Fibroblast of lung (primary cell): ENCODE data around the gene TTC4. TPM values are rescaled to one million over a fixed set of nuclear protein-coding genes. Genes with fewer than 3 reads are reported as not detected.
A peak's percentile ranks its signal among the peaks of the same experiment; 100 is the strongest.
"Not testable (repeated sequence)": the region's sequence is repeated elsewhere in the genome, so short reads cannot be mapped to it uniquely, and the experiment has no call there.

Source experiments
- DNase-seq, 2 donors: peaks; one replicate each; pipeline versions ENCODE4 v3.0.0 to v3.0.0-alpha.2; 2010; ENCODE audit warnings: low read depth in 2 of 2
- H2AFZ ChIP-seq: 2 replicates; pipeline ENCODE4 v1.5.1; 2012; ENCODE audit warnings: low read length, control low read depth, inconsistent platforms
- H3K27ac ChIP-seq: 2 replicates; pipeline ENCODE4 v1.5.1; 2011; ENCODE audit warnings: low read length, control low read depth; ENCODE audit not compliant: insufficient read depth
- H3K27me3 ChIP-seq: 2 replicates; pipeline ENCODE4 v1.5.1; 2011; ENCODE audit warnings: mild to moderate bottlenecking, low read length; ENCODE audit not compliant: control insufficient read depth, insufficient read depth
- H3K36me3 ChIP-seq: 2 replicates; pipeline ENCODE4 v1.5.1; 2011; ENCODE audit warnings: low read length; ENCODE audit not compliant: control insufficient read depth, insufficient read depth
- H3K4me1 ChIP-seq: 2 replicates; pipeline ENCODE4 v1.5.1; 2011; ENCODE audit warnings: low read length; ENCODE audit not compliant: control insufficient read depth, insufficient read depth; ENCODE audit errors: extremely low read depth
- H3K4me2 ChIP-seq: 2 replicates; pipeline ENCODE4 v1.5.1; 2011; ENCODE audit warnings: low read length, control low read depth; ENCODE audit not compliant: insufficient read depth; ENCODE audit errors: extremely low read depth
- H3K4me3 ChIP-seq, 4 experiments: fragments of 200-600 bp in 1 of 4; sonication (generic) in 1 of 4; replicated peaks in 1 of 4; 2 replicates each; pipeline ENCODE4 v1.5.1; 2011 to 2016; ENCODE audit warnings: low read length in 4 of 4, low read depth in 3 of 4, mild to moderate bottlenecking in 3 of 4, control low read depth in 2 of 4, inconsistent platforms in 1 of 4, mixed read lengths in 1 of 4; ENCODE audit not compliant: insufficient read depth in 1 of 4; ENCODE audit errors: control extremely low read depth in 1 of 4
- H3K79me2 ChIP-seq: 2 replicates; pipeline ENCODE4 v1.5.1; 2012; ENCODE audit warnings: mild to moderate bottlenecking, low read length, inconsistent platforms; ENCODE audit not compliant: control insufficient read depth, insufficient read depth
- H3K9ac ChIP-seq: 2 replicates; pipeline ENCODE4 v1.5.1; 2011; ENCODE audit warnings: mild to moderate bottlenecking, low read length, control low read depth; ENCODE audit not compliant: insufficient read depth
- H3K9me3 ChIP-seq: 2 replicates; pipeline ENCODE4 v1.5.1; 2012; ENCODE audit warnings: low read depth, low read length; ENCODE audit not compliant: control insufficient read depth, insufficient read depth
- H4K20me1 ChIP-seq: 2 replicates; pipeline ENCODE4 v1.5.1; 2011; ENCODE audit warnings: low read length; ENCODE audit not compliant: control insufficient read depth, insufficient read depth; ENCODE audit errors: extremely low read depth
- CTCF ChIP-seq, 2 donors: IDR thresholded peaks in 1 of 2; conservative IDR thresholded peaks in 1 of 2; 1 replicate in 1 of 2; 2 replicates in 1 of 2; pipeline ENCODE4 v1.5.1; 2011 to 2012; ENCODE audit warnings: low read length in 2 of 2, control low read depth in 1 of 2, inconsistent platforms in 1 of 2, low read depth in 1 of 2, mild to moderate bottlenecking in 1 of 2
- EZH2 ChIP-seq: IDR thresholded peaks from 2 replicates; pipeline ENCODE4 v1.5.1; 2012; ENCODE audit warnings: low read length, control low read depth, mild to moderate bottlenecking; ENCODE audit errors: missing control alignments
- polyA plus RNA-seq, 2 donors: library from polyadenylated mRNA; depleted of rRNA in 1 of 2; stranded (reverse) in 1 of 2; unstranded in 1 of 2; fragments of >200 nt; gene quantifications; 2 replicates each; pipeline ENCODE4 v1.2.1, GENCODE V29; 2011 to 2012; ENCODE audit warnings: missing spikeins in 1 of 2
- total RNA-seq: library from RNA; depleted of rRNA; stranded (reverse); fragments of >200 nt; gene quantifications from 2 replicates; pipeline ENCODE4 v1.2.1, GENCODE V29; 2014

Gene TTC4
- total and polyA plus RNA-seq, 2 donors (not counting 1 experiment from before 2014, with no cell fraction given), result 19.3 to 19.8 TPM

GRCh38 chr1:54774820-54775498 is 59.3 kb downstream of the TTC4 start:
- peak; percentile 15 to 32 for DNase-seq
- Histone ChIP-seq H3K4me2 (no peak overlapping the region), H3K79me2 (no peaks in the 10 kb centered on the region), H3K36me3 (no peaks in the 10 kb centered on the region), H2AFZ (no peak overlapping the region), H4K20me1 (no peaks in the 10 kb centered on the region), H3K27me3 (peaks cover 5% of the 10 kb centered on the region), H3K4me1 (no peaks in the 10 kb centered on the region), H3K9ac (no peak overlapping the region), H3K4me3 (no peak overlapping the region), H3K9me3 (no peaks in the 10 kb centered on the region), H3K27ac (no peak overlapping the region)
- TF ChIP-seq EZH2, result no peak
- TF ChIP-seq CTCF (conservative IDR thresholded peaks at IDR 0.05 in 1 of 2, IDR thresholded peaks at IDR 0.05 in 1 of 2; ENCODE audit: low read depth in 1 of 2, low read length in 2 of 2), result no peak

- H4K20me1 ChIP-seq, DNase-seq: not testable (repeated sequence)
These were observed 60.4 kb downstream of the TTC4 start for GRCh38 chr1:54775828-54776721.

GRCh38 chr1:54777011-54777410 is 61.4 kb downstream of the TTC4 start:
- Histone ChIP-seq H3K4me3 (no peak overlapping the region), H2AFZ (no peak overlapping the region), H4K20me1 (no peaks in the 10 kb centered on the region), H3K36me3 (no peaks in the 10 kb centered on the region), H3K4me2 (no peak overlapping the region), H3K27me3 (peaks cover 15% of the 10 kb centered on the region), H3K27ac (no peak overlapping the region), H3K4me1 (no peaks in the 10 kb centered on the region), H3K79me2 (no peaks in the 10 kb centered on the region), H3K9ac (no peak overlapping the region), H3K9me3 (no peaks in the 10 kb centered on the region)
- TF ChIP-seq CTCF (conservative IDR thresholded peaks at IDR 0.05 in 1 of 2, IDR thresholded peaks at IDR 0.05 in 1 of 2; ENCODE audit: low read depth in 1 of 2, low read length in 2 of 2) (no peak), EZH2 (no peak)
- DNase-seq, result no peak

More at GRCh38 chr1:54775828-54776721, 60.4 kb downstream of the TTC4 start:
- H3K4me3 ChIP-seq, H3K9me3 ChIP-seq, H3K79me2 ChIP-seq, H3K4me1 ChIP-seq, H2AFZ ChIP-seq, H3K27ac ChIP-seq, H3K27me3 ChIP-seq, H3K36me3 ChIP-seq, H3K4me2 ChIP-seq, H3K9ac ChIP-seq: not testable (repeated sequence)
